ENCODE measurements around the gene KRTAP5-1.

DNA sequence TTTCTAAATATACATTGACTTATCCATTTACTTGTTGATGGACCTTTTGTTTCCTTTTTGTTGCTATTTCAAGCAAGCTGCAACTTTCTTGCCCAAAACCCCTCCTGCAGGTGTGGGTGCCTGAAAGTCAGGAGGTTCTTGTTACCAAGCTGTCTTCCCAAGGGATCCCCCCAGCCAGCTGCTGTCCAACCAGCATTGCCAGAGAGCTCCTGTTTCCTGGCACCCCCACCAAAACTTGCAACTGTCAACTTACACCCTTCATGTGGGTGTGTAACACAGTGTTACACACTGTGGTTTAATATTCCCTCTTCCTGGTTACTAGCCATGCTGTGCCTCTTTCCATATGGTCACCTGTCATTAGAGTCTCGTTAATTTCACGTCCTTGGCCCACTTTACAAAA lies 1.6 kb upstream of the KRTAP5-1 start:
- TF ChIP-seq POLR2A (IDR thresholded peaks at IDR 0.05): no peak
- TF ChIP-seq, protein P1, sequence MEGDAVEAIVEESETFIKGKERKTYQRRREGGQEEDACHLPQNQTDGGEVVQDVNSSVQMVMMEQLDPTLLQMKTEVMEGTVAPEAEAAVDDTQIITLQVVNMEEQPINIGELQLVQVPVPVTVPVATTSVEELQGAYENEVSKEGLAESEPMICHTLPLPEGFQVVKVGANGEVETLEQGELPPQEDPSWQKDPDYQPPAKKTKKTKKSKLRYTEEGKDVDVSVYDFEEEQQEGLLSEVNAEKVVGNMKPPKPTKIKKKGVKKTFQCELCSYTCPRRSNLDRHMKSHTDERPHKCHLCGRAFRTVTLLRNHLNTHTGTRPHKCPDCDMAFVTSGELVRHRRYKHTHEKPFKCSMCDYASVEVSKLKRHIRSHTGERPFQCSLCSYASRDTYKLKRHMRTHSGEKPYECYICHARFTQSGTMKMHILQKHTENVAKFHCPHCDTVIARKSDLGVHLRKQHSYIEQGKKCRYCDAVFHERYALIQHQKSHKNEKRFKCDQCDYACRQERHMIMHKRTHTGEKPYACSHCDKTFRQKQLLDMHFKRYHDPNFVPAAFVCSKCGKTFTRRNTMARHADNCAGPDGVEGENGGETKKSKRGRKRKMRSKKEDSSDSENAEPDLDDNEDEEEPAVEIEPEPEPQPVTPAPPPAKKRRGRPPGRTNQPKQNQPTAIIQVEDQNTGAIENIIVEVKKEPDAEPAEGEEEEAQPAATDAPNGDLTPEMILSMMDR (IDR thresholded peaks at IDR 0.05): no peak

Measured in sigmoid colon (tissue), 3 donors.